HL-60 (cell line): ENCODE results near the gene GSTP1.
"Not testable (repeated sequence)": the region's sequence is repeated elsewhere in the genome, so short reads cannot be mapped to it uniquely, and the experiment has no call there.

Source experiments
- CTCF ChIP-seq: IDR thresholded peaks from one replicate; pipeline ENCODE4 v1.5.1; 2011; ENCODE audit warnings: low read length, control low read depth, inconsistent platforms; ENCODE audit not compliant: insufficient read depth
- POLR2AphosphoS5 ChIP-seq: IDR thresholded peaks from 2 replicates; pipeline ENCODE4 v1.6.1; 2012; ENCODE audit warnings: low read depth
- REST ChIP-seq: IDR thresholded peaks from 2 replicates; pipeline ENCODE4 v1.6.1; 2012; ENCODE audit warnings: low read depth; ENCODE audit not compliant: insufficient replicate concordance
- SPI1 ChIP-seq: IDR thresholded peaks from 2 replicates; pipeline ENCODE4 v1.6.1; 2012; ENCODE audit warnings: low read depth, mild to moderate bottlenecking, borderline replicate concordance

GRCh38 chr11:67604119-67604518 is 20.5 kb downstream of the GSTP1 start:
- not testable (repeated sequence) for TF ChIP-seq CTCF, SPI1, REST, POLR2AphosphoS5
